GM21367 (cell line): ENCODE results near the gene INCA1.

Experiments
- ATAC-seq: cut with Tn5 transposase; IDR thresholded peaks from one replicate; pipeline ENCODE4 v1.9.1; 2021; ENCODE audit not compliant: unreplicated experiment

The INCA1 gene

GRCh38 chr17:4972322-4972721 lies 25.0 kb downstream of the INCA1 start:
- no peak for ATAC-seq

DNA sequence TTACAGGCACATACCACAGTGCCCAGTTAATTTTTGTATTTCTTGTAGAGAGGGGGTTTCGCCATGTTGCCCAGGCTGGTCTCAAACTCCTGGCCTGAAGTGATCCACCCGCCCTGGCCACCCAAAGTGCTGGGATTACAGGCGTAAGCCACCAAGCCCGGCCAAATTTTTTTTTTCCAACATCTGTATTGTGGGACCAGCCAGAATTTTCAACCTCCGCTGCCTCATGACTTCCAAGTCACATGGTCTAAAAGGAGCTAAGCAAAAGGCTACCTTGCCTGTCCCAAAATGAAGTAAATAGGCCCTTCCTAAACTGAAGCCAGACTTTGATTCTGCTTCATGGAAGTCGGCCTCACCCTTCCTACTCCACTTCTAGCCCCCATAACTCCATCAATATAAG lies 25.5 kb downstream of the INCA1 start:
- no peak for ATAC-seq

DNA sequence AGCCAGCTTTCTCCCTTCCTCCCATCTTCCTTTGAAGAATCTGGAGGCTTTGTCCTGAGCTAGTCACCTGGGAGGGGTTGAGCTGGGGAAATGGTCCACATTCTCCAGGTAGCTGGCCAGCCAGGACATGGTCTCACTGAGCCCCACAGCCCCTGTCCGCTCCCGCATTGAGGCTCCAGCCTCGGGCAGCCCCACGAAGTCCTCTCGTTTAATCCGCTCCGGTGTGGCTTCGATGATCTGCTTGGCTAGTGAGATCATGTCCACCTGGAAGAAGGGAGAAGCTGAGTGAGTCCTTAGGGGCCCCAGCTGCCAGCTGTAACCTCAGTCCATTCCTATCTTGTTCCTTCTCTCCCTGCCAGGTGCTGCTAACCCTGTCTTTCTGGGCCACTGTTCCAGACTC lies 27.0 kb downstream of the INCA1 start:
- no peak for ATAC-seq

DNA sequence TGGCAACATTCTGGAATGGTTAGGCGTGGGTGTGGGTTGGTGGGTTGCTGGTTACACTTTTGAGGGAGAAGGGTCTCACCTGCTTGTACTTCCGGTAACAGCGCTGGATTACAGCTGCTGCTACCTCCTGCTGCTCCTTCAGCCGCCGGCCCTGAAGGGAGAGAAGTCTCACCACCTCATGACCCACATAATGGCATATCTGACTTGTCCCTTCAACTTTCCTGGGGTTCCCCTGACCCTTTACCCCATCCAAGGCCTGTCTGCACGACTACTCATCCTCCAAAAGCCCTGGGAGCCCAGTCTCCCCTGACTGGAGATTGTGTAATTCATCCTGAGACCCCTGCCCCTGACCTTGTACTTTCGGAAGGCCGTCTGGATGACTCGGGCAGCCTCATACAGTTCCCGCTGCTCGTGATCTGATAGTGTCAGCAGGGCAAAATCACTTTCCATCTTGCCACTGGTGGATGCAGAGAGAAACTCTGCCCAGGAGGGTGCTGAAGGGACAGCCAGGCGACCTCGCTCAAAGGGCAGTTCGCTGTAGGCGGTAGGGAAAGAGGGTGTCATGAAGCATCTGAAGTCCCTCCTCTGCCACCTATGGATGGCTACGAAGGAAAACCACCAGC lies 27.7 kb downstream of the INCA1 start:
- ATAC-seq, result no peak

DNA sequence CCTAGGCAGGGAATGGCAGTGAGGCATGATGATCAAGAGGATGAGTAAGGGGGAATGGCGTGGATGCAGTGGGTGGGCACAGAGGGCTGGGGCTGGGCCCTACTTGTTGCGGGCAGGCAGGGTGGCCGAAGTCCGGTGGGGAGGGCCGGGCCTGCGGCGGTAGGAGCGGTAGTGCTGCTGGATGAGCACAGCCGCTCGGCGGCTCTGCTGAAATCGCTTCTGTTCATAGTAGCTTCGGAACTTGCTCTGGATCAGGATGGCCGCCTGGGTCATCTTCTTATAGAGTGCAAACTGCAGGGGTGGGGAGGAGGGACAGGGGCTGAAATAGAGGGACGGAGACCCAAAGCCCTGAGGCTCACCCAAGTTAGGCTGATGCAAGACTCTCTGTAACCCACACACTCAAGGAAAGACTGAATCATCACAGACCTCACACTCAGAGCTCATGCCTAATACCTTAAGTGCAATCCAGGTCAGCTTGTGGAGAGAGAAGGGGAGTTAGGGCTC lies 28.2 kb downstream of the INCA1 start:
- ATAC-seq, result no peak

DNA sequence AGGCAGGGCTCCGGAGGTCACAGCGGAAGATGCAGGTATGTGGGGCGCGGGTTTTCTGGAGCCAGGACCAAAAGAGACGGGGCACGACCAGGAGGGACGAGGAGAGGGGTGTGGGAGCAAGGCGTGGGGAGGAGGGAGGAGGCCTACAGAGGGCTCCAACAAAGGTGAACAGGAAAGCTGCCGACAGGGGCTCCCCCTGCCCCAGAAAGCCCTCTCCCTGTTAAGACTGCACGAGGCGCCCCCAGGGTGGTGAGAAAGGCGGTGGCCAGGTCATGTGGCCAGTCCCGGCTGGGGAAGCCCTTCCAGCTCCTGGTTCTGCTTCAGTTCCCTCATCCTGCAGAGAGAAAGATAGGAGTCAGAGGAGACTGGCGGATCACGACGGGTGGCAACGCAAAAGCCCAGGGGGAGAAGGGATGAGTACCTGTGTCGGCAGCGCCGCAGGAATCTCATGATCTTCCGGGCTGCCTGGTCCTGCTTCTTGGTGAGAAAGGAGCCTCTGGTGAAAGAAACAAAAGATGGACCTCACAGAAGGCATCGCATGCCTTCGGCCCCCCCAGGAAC lies 28.8 kb downstream of the INCA1 start:
- no peak for ATAC-seq

DNA sequence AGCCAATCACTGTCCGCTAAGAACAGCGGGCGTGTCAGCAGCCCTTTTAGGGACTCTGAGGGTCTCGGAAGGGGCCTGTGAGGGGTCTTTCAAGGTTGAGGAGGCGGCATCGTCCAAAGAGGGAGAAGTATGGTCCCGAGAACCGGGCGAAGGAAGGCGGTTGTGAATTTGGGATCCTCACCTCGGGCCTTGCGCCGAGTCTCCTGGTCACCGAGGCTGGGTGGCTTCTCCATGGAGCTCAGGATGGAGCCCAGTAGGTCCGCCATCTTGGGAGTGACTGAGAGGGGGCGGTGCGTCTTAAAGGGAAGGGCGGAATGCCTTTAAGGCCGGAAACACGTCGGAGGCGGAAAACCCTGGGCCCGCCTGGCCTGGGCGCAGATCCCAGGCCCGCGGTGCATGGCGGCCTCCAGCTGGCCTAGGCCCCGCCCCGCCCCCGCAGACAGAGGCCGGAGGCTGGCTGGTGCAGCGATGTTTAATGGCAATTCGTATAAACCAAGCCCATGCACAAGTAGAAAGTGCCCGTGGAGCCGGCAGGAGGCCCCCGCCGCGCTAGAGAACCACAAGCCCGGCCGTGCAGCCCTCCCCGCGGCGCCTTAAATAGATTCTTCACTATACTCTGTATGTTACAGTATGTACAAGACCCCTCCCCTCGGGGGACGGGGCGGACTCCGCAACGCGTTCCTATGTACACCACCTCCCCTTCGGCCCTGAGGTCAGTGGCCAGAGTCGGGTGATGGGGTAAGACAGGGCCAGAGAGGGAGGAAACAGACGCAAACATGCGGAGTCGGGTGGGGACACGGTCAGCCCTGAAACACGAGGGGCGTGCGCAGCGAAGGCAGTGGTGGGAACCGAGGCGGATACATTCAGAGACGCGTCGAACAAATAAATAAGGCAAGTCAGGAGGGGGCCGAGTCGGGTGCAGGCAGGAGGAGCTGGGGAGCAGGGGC lies 29.5 kb downstream of the INCA1 start, which contains the start of gene SPAG7:
Gene SPAG7 (minus strand): TSS at position 279 of the 947 bp plus-strand sequence. CDS start 13 bp downstream, at position 266.
- ATAC-seq, result peak; percentile 50

DNA sequence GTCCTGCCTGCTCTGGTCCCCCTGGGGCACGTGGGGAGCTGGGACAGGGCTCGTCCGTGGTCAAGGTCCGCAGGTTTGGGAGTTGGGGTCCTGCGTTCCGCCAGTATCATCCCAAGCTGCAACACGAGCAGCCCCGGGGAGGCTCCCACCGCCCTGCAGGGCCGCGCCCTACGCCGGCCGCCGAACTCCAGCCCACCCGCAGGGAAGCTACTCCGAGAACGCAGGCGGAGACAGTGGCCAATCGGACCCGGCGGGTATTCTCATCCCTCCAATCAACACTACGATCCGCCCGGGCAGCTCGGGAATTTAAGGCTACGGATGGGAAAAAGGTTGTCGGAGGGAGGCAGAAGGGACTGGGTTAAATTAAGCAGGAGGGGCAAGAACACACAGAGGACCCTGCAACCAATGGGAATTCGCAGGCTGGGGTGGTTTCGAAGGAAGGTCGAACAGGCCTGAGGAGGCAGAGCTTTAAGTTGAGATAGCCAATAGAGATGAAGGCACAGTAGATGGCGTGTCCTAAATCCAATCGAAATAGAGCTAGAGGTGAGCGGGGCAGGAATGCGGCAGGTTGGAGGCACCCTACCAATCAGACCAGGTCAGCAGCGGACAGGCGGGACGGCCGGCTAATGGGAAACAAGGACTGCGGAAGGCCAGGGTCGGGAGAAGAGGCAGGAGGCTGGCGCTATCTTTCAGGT lies 30.3 kb downstream of the INCA1 start:
- ATAC-seq, result peak; percentile 67

- ATAC-seq, result no peak
Observed at GRCh38 chr17:4965311-4965986, 31.9 kb downstream of the INCA1 start.

GRCh38 chr17:4960279-4960922 lies 36.9 kb downstream of the INCA1 start:
- ATAC-seq, result no peak

- ATAC-seq, result no peak
Observed at GRCh38 chr17:4959261-4959965, 37.9 kb downstream of the INCA1 start.

DNA sequence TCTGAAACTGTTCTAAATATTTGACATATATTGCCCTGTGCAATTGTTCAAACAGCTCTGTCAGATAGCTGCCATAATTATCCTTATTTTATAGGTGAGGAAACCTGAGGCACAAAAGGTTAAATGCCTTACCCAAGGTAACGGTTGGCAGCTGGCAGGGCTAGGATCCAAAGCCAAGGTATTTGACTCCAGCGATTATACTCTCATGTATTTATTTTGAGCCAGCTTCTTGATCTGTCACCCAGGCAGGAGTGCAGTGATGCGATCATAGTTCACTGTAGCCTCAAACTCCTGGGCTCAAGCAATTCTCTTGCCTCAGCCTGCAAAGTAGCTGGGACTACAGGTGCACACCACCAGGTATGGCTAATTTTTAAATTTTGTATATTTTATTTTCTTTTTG lies 39.2 kb downstream of the INCA1 start:
- ATAC-seq, result no peak

- ATAC-seq, result no peak
Observed at GRCh38 chr17:4956493-4957061, 40.7 kb downstream of the INCA1 start.

- ATAC-seq, result no peak
Observed at GRCh38 chr17:4955091-4955490, 42.2 kb downstream of the INCA1 start.

DNA sequence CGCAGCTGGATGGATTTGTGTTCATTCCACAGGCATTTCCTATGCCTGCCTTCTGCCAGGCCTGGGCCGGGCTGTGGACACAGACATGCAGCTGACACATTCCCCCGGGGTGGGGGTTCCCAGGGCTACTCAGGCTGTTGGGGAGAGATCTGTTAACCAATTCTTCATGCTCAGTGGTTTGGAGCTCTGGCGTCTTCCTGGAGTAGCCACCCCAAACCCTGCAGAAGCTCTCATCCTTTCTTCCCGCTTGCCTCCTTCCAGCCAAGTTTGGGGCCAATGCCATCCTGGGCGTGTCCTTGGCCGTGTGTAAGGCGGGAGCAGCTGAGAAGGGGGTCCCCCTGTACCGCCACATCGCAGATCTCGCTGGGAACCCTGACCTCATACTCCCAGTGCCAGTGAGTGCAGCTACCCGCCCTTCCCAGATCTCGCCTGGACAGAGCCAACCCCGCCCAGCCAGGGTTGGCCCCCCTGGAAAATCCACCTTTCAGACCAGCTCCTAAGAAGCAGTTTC lies 43.8 kb downstream of the INCA1 start:
- ATAC-seq, result no peak

GRCh38 chr17:4951486-4951885 lies 45.8 kb downstream of the INCA1 start:
- ATAC-seq, result no peak

DNA sequence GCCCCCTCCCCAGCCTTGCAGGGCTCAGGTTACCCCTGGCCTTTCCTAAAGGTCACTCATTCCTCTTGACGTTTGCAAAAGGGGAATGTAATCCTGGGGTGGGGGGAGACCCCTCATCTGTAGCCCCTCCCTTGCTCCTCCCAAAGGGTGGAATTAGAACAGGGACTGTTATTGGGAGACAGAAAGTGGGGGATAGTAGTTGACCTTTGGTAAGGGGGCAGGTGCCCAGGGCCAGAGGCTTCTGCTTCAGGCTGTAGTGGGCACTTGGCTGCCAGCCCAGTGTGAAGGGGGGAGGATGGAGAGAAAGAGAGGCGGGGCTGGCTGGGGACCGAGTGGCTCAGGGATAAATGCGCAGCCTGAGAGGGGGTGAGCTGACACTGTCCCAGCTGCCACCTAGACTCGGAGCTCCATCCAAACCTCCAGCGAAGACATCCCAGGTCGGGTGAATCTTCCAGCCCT lies 46.5 kb downstream of the INCA1 start, which contains the start of gene ENO3:
Gene ENO3 (plus strand): TSS at position 374 of the 459 bp plus-strand sequence. CDS start 711 bp downstream, outside the sequence.
- ATAC-seq, result no peak

GRCh38 chr17:4950075-4950745 lies 47.1 kb downstream of the INCA1 start:
- no peak for ATAC-seq
